Measurements from ENCODE around the gene ATP5F1D. TPM values are rescaled to one million over a fixed set of nuclear protein-coding genes. Genes with fewer than 3 reads are reported as not detected.

Gene ATP5F1D
- total RNA-seq, 1 donor from 2014 or later = 486 TPM

DNA sequence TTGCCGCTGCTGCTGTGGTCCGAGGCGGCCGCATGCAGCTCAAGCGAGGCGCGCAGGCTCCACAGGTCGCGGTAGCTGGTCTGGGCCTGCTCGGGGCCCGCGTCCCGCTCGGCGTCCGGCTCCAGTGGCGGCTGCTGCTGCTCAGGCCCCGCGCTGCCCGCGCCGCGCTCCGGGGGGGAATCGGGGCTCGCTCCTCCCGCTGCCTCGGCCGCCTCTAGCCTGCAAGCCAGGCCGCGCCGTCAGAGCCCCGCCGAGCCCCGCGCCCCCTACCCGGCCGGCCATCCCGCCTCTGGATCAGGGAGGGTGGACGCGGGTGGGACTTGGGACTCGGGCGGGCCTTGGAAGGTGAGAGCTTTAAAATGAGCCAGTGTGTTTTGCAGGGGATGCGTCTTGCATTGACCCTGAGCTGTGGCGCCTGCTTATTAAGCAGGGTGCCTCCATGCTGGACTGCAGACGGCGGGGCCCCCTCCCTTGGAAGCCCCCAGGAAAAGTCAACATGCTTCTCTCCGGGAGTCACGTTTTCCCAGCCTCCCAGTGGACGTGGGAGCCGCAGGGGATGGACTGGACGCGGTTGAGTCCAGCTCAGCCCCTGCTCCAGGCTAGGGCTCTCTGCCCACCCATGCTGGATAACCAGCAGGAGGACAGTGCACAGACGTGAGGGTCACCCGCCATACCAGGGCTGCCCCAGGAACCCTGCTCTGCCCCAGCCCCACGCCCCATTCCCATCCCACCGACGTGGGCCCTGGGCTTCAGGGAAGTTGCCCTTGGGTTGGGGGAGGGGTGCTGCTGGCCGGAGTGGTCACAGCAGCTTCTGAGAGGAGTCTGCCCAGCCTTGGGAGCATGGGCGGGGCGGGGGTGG, 11.4 kb upstream of the ATP5F1D start:
- intact Hi-C loops (cut with DNase I) = no loop called here
- DNase-seq (ENCODE audit: low spot score) = no peak

DNA sequence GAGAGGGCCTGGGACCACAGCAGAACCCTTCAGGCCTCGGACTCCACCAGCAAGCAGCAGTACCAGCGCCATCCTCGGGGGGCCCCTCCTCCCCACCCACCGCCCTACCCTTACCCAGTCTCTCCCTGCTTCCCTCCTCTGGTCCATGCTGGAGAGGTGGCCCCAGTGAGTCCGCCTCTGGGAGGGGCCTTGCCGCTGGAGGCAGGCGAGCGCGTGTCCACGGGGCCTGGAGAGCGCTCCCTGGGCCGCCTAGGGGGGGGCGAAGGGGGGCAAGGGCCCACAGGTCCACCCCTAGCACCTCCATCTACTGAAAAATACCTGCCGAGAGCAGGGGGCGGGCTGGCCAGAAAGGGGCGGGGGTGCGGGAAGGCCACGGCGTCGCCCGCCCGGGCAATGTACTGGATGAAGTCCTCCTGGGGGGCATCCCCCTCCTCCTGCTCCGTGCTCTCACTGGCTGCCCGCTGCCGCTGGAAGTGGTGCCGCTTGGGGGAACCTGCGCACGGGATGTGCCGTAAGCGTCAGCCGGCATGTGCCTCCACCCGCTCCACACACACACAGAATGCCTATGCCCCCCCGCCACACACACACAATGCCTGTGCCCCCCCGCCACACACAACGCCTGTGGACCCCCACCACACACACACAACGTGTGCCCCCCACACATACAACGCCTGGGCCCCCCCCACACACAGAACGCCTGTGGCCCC, 10.6 kb upstream of the ATP5F1D start:
- no peak for DNase-seq (ENCODE audit: low spot score)
- intact Hi-C loops (cut with DNase I) = no loop called here

GRCh38 chr19:1231729-1232637, 9.6 kb upstream of the ATP5F1D start:
- intact Hi-C loops (cut with DNase I) = no loop called here
- DNase-seq (ENCODE audit: low spot score) = no peak

GRCh38 chr19:1232652-1233072, 8.9 kb upstream of the ATP5F1D start:
- intact Hi-C loops (cut with DNase I) = no loop called here
- no peak for DNase-seq (ENCODE audit: low spot score)

DNA sequence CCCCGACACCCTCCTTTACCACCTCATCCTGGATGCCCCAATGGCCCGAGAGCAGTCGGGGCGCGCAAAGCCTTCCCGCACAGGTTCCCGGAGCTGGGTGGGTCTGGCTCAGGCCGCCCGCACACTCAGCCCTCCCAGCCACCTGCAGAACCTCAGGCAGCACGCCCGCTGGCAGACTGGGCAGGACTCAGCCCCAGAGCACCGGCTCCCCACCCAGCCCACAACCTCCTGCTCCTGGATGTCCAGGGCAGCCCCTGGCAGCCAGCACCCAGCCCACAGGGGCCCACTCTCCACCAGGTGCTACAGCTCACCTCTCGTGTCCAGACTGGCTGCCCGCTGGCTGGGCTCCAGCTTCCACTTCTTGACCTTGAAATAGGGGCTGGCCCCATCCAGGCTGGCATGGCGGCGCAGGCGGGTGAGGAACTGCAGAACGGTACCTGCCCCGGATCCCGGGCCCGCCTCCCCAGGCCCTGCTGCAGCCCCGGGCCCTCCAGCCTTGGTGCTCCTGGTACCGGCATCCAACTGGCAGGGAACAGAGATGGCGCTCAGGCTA, 8.4 kb upstream of the ATP5F1D start:
- intact Hi-C loops (cut with DNase I) = no loop called here
- no peak for DNase-seq (ENCODE audit: low spot score)

DNA sequence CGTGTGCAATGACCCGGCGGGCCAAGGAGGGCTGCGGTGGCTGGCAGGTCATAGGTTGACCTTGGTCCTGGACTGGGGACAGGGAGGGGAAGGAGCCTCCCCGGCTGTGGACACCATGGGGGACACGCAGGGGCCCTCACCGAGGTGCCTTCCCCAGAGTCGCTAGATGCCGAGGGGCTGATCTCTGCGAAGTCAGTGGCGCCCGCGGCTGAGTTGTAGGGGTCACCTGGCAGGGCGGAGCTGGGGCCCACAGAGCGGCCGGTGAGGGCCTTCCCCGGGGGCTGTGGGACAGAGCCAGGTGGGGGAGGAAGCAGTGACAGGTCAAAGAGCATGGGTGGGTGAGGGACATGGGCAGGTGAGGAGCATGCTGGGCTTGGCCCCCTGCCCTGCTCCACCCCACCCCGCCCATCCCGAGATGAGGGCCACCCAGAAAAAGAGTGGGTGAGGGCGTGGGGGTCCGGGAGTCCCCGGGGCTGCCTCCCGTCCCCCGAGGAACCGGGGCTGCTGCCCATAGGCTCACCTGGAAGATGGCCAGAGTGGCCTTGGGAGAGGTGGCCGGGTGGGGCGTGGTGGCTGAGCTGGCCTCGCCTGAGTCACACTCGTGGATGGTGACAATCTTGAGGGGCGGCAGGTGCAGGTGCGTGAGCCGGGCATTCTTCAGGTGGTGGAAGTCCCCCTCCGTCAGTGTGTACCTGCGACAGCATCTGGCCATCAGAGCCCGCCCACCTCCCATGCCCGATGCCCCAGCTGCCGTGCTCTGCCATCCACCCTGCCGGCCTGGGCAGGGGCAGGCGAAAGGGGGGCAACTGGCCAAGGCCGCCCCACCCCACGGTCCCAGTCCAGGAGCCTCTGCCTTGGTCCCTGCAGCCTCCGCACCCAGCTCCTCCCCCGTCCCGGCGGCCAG, 7.2 kb upstream of the ATP5F1D start:
- DNase-seq (ENCODE audit: low spot score) = no peak
- intact Hi-C loops (cut with DNase I) = no loop called here

GRCh38 chr19:1234955-1235380, 6.6 kb upstream of the ATP5F1D start:
- intact Hi-C loops (cut with DNase I) = no loop called here
- no peak for DNase-seq (ENCODE audit: low spot score)

DNA sequence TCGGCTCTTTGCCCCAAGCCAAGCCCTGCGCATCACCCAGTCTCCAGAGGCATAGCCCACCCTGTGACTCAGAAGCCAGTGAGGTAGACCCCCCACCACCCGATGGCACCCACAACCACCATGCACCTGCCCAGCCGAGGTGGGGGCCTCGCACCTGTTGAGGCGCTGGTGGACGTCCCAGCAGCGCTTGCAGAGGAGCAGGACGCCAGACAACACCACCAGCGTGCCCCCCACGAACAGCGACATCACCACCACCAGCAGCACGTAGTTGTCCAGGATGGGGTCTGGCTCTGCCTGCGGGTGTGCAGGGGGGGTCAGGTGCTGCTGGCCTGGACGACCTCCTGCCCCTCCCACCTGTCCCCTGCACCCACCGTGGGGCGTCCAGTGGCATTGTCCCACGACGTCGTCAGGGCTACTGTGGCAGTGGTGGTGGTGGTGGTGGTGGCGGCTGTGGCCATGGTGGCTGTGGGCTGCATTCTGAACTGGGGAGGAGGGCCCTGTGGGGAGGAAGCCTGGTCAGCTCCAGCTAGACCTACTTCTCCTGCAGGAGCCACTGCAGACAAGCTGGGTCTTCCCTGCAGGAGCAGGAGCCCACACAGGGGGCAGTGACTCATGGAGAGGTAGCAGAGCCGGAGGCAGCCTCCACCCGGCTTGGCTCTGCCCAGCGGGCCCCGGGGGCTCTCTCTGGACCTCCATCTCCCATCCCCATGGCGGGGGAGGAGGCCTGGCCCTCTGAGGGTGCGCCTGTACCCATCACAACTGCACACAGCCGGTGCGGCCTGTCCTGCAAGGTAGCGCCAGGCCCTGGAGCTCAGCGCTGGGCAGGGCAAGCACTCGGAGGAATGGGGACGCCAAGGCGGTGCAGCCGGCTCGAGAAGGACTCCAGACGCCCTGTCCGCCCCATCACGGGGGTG, 5.7 kb upstream of the ATP5F1D start:
- DNase-seq (ENCODE audit: low spot score) = no peak
- intact Hi-C loops (cut with DNase I) = no loop called here

- no peak for DNase-seq (ENCODE audit: low spot score)
- intact Hi-C loops (cut with DNase I) = no loop called here
These were observed 5.0 kb upstream of the ATP5F1D start for GRCh38 chr19:1236576-1236975.

DNA sequence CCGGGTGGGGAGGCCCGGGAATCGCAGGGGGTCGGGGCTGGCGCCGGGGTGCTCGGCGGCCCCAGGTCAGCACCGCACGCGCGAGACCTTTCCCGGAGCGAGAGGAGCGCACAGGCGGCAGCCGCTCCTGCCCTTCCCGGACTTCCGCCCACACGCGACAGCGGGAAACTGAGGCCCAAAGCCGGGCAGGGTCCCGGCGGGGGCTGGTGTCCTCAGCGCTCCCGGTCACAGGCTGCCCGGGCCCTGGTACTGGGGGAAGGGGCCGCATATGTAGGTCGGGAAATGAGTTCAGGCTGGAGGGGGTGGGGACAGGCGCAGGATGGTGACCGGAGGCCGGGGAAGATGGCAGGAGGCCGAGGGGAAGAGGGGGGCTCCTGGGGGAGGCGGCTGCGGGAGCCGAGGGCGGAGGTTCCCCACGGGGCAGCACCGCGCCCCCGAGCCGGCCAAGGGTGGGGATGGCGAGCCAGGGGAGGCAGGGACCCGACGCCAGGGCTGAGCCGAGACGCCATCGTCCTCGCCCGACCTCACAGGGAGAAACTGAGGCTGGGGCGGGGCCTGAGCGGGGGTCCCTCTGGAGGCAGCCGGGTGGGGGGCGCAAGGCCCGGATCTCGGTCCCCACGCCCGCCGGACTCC, 4.4 kb upstream of the ATP5F1D start:
- intact Hi-C loops (cut with DNase I) = no loop called here
- DNase-seq (ENCODE audit: low spot score) = no peak

- intact Hi-C loops (cut with DNase I) = loop anchor here (2.0 kb wide), 1 partner anchor 17 kb away; no protein-coding TSS in a partner anchor
- no peak for DNase-seq (ENCODE audit: low spot score)
These were observed 3.7 kb upstream of the ATP5F1D start, which contains the start of gene CBARP for GRCh38 chr19:1237754-1238368. TSS of gene CBARP (minus strand) at chr19:1238005. CDS start at chr19:1236100, 1,905 bp downstream.

GRCh38 chr19:1238369-1239303, 2.9 kb upstream of the ATP5F1D start:
- intact Hi-C loops (cut with DNase I) = loop anchor here (2.0 kb wide), 1 partner anchor 18 kb away; no protein-coding TSS in a partner anchor
- DNase-seq (ENCODE audit: low spot score) = no peak

- DNase-seq (ENCODE audit: low spot score) = no peak
- intact Hi-C loops (cut with DNase I) = loop anchor here (2.0 kb wide), 1 partner anchor 19 kb away; no protein-coding TSS in a partner anchor
These were observed 2.1 kb upstream of the ATP5F1D start for GRCh38 chr19:1239420-1239795.

GRCh38 chr19:1239796-1240737, 1.5 kb upstream of the ATP5F1D start:
- intact Hi-C loops (cut with DNase I) = loop anchor here (2.0 to 5.0 kb wide), 2 partner anchors 19 to 313 kb away; partner anchors contain the start of gene ARID3A
- DNase-seq (ENCODE audit: low spot score) = peak; percentile 93

Measured in cardiac septum (tissue), 1 donor.